SK-N-SH (cell line): ENCODE results near the gene SEL1L2. TPM values are rescaled to one million over a fixed set of nuclear protein-coding genes. Genes with fewer than 3 reads are reported as not detected.

Experiments
- CTCF ChIA-PET: fragments of 300-600, 350-600 bp; formaldehyde crosslinking; extraction: SDS; loops from one replicate; lab custom pipeline; 2021; lab: Yijun Ruan, JAX
- POLR2A ChIA-PET: fragments of 350-600 bp; sonication (Branson Sonifier 250); formaldehyde crosslinking; extraction: SDS; loops from one replicate; lab custom pipeline; 2020; ENCODE audit warnings: antibody characterized with exemption, inconsistent platforms; lab: Yijun Ruan, JAX
- DNase-seq: peaks from one replicate; pipeline ENCODE4 v3.0.0; 2012
- H2AFZ ChIP-seq: fragments of 200-600 bp; sonication (generic); 2 replicates; pipeline ENCODE4 v1.8.1; 2016; ENCODE audit warnings: antibody characterized with exemption, mild to moderate bottlenecking, low read depth
- H3F3A ChIP-seq: fragments of 200-600 bp; sonication (generic); replicated peaks from 2 replicates; pipeline ENCODE3; 2016; ENCODE audit warnings: antibody characterized with exemption, mild to moderate bottlenecking; ENCODE audit not compliant: insufficient read depth
- H3K27ac ChIP-seq, 2 experiments: fragments of 200-500 bp in 1 of 2; fragments of 200-600 bp in 1 of 2; sonication (Bioruptor generic) in 1 of 2; sonication (generic), shearing (Covaris generic) in 1 of 2; 2 replicates each; pipeline versions ENCODE4 v1.5.1 to v1.6.1; 2014 to 2016; ENCODE audit warnings: low read depth in 2 of 2, inconsistent platforms in 1 of 2, low read length in 1 of 2, mild to moderate bottlenecking in 1 of 2, mixed read lengths in 1 of 2
- H3K27me3 ChIP-seq: fragments of 200-600 bp; sonication (generic), shearing (Covaris generic); 2 replicates; pipeline ENCODE4 v1.6.1; 2016; ENCODE audit warnings: mixed run types; ENCODE audit not compliant: insufficient read depth
- H3K36me3 ChIP-seq, 2 experiments: fragments of 200-500 bp in 1 of 2; fragments of 200-600 bp in 1 of 2; sonication (Bioruptor generic) in 1 of 2; sonication (generic) in 1 of 2; replicated peaks in 1 of 2; 2 replicates each; pipeline versions ENCODE3 to v1.5.1; 2014 to 2016; ENCODE audit warnings: low read length in 1 of 2, mild to moderate bottlenecking in 1 of 2; ENCODE audit not compliant: insufficient read depth in 2 of 2, control insufficient read depth in 1 of 2
- H3K4me1 ChIP-seq, 2 experiments: fragments of 200-500 bp in 1 of 2; fragments of 200-600 bp in 1 of 2; sonication (Bioruptor generic) in 1 of 2; sonication (generic), shearing (Covaris generic) in 1 of 2; 2 replicates each; pipeline versions ENCODE4 v1.5.1 to v1.6.1; 2014 to 2016; ENCODE audit warnings: low read depth in 1 of 2, low read length in 1 of 2, mixed run types in 1 of 2; ENCODE audit not compliant: insufficient read depth in 2 of 2, control insufficient read depth in 1 of 2
- H3K4me2 ChIP-seq: fragments of 200-600 bp; sonication (generic), shearing (Covaris generic); 2 replicates; pipeline ENCODE4 v1.6.1; 2017; ENCODE audit warnings: mixed run types
- H3K4me3 ChIP-seq, 2 experiments: fragments of 200-500 bp in 1 of 2; fragments of 200-600 bp in 1 of 2; sonication (Bioruptor generic) in 1 of 2; sonication (generic), shearing (Covaris generic) in 1 of 2; 2 replicates each; pipeline versions ENCODE4 v1.5.1 to v1.8.1; 2014 to 2016; ENCODE audit warnings: low read depth in 2 of 2, inconsistent platforms in 1 of 2, low read length in 1 of 2, mild to moderate bottlenecking in 1 of 2, mixed read lengths in 1 of 2, moderate library complexity in 1 of 2
- H3K79me2 ChIP-seq: fragments of 200-600 bp; sonication (generic); 2 replicates; pipeline ENCODE4 v1.8.1; 2017; ENCODE audit warnings: mild to moderate bottlenecking; ENCODE audit not compliant: insufficient read depth
- H3K9ac ChIP-seq: fragments of 200-600 bp; sonication (generic); 2 replicates; pipeline ENCODE4 v1.6.1; 2017; ENCODE audit warnings: mixed run types
- H3K9me2 ChIP-seq: fragments of 200-600 bp; sonication (generic); 2 replicates; pipeline ENCODE4 v1.6.1; 2017; ENCODE audit warnings: mixed run types
- H3K9me3 ChIP-seq: fragments of 200-600 bp; sonication (generic); 2 replicates; pipeline ENCODE4 v1.6.1; 2017; ENCODE audit warnings: mixed run types, mild to moderate bottlenecking, moderate library complexity
- H4K20me1 ChIP-seq: fragments of 200-600 bp; sonication (generic); 2 replicates; pipeline ENCODE4 v1.6.1; 2017; ENCODE audit warnings: mild to moderate bottlenecking, mixed run types; ENCODE audit not compliant: insufficient read depth
- ELF1 ChIP-seq: IDR thresholded peaks from 2 replicates; pipeline ENCODE4 v1.4.0; 2012
- EZH2phosphoT487 ChIP-seq: fragments of 200-600 bp; sonication (generic); IDR thresholded peaks from 2 replicates; pipeline ENCODE4 v1.6.1; 2017; ENCODE audit warnings: low read depth, mixed run types, mild to moderate bottlenecking, antibody characterized with exemption, moderate library complexity, borderline replicate concordance
- FOSL2 ChIP-seq: IDR thresholded peaks from 2 replicates; pipeline ENCODE4 v1.4.0; 2012; ENCODE audit warnings: low read depth, mild to moderate bottlenecking, moderate library complexity, borderline replicate concordance
- FOXJ3 ChIP-seq: sonication (generic); formaldehyde crosslinking; IDR thresholded peaks from 2 replicates; pipeline ENCODE4 v1.5.1; 2020; ENCODE audit warnings: mild to moderate bottlenecking, missing genetic modification reagents
- FOXM1 ChIP-seq: IDR thresholded peaks from 2 replicates; pipeline ENCODE4 v1.4.0; 2012; ENCODE audit warnings: low read depth, mild to moderate bottlenecking
- GATA2 ChIP-seq: sonication (generic); formaldehyde crosslinking; IDR thresholded peaks from 2 replicates; pipeline ENCODE4 v1.5.0; 2020; ENCODE audit warnings: mild to moderate bottlenecking, missing genetic modification reagents
- IRF3 ChIP-seq: fragments of 150-350 bp; IDR thresholded peaks from 2 replicates; pipeline ENCODE4 v1.6.1; 2016; ENCODE audit warnings: mild to moderate bottlenecking, low read depth, low read length
- JUND ChIP-seq: IDR thresholded peaks from 2 replicates; pipeline ENCODE4 v1.4.0; 2012
- MEF2A ChIP-seq: IDR thresholded peaks from 2 replicates; pipeline ENCODE4 v1.4.0; 2012; ENCODE audit warnings: low read depth, borderline replicate concordance
- NRF1 ChIP-seq: IDR thresholded peaks from 2 replicates; pipeline ENCODE4 v1.6.1; 2012; ENCODE audit warnings: low read depth, mild to moderate bottlenecking, low read length
- POLR2AphosphoS5 ChIP-seq: IDR thresholded peaks from 2 replicates; pipeline ENCODE4 v1.6.1; 2012; ENCODE audit warnings: low read depth, low read length
- RAD21 ChIP-seq: IDR thresholded peaks from 2 replicates; pipeline ENCODE4 v1.6.1; 2012; ENCODE audit warnings: mild to moderate bottlenecking, low read length
- RFX5 ChIP-seq: IDR thresholded peaks from 2 replicates; pipeline ENCODE4 v1.6.1; 2012; ENCODE audit warnings: mild to moderate bottlenecking, improper control_type of control experiment, low read length
- TAF1 ChIP-seq: IDR thresholded peaks from 2 replicates; pipeline ENCODE4 v1.6.1; 2012; ENCODE audit warnings: low read depth, mild to moderate bottlenecking, low read length, moderate library complexity, borderline replicate concordance
- TEAD4 ChIP-seq: IDR thresholded peaks from 2 replicates; pipeline ENCODE4 v1.4.0; 2012; ENCODE audit warnings: mild to moderate bottlenecking, borderline replicate concordance; ENCODE audit not compliant: insufficient read depth
- USF2 ChIP-seq: fragments of 150-350 bp; IDR thresholded peaks from 2 replicates; pipeline ENCODE4 v1.6.1; 2017; ENCODE audit warnings: antibody characterized with exemption, low read length, low read depth, borderline replicate concordance
- YY1 ChIP-seq: IDR thresholded peaks from 2 replicates; pipeline ENCODE4 v1.4.0; 2012; ENCODE audit warnings: low read depth, mild to moderate bottlenecking
- WGBS: methylation state at CpG from one replicate; pipeline ENCODE4 v1.1.6; 2017; ENCODE audit warnings: low lambda C conversion rate; 5-methylcytosine and 5-hydroxymethylcytosine counted together
- polyA plus RNA-seq, 3 experiments: library from polyadenylated mRNA; depleted of rRNA; stranded (reverse); fragments of >200 nt; gene quantifications; 2 replicates each; pipeline ENCODE4 v1.2.3, GENCODE V29; 2012
- TF ChIP-seq, protein P1 (sequence below): IDR thresholded peaks from 2 replicates; pipeline ENCODE4 v1.6.1; 2012; ENCODE audit warnings: mild to moderate bottlenecking, low read depth, low read length, moderate library complexity

The SEL1L2 gene
- polyA plus RNA-seq, 1 of the 3 experiments (the other 2 are of a cell fraction) = not detected

GRCh38 chr20:13838664-13839063 lies 151.8 kb downstream of the SEL1L2 start:
- Histone ChIP-seq H3K36me3 (no peaks in the 10 kb centered on the region), H3K4me2 (no peak overlapping the region), H3K4me3 (no peak overlapping the region), H3K27ac (no peak overlapping the region; a peak in 1 of 4 replicates), H3K4me1 (no peaks in the 10 kb centered on the region), H2AFZ (no peak overlapping the region)
- no peak for DNase-seq
- TF ChIP-seq POLR2AphosphoS5 (no peak), FOXJ3 (CRISPR knock-in tag) (no peak), YY1 (no peak), TAF1 (no peak), FOSL2 (no peak), NRF1 (no peak), GATA2 (no peak), RAD21 (no peak), JUND (no peak), IRF3 (no peak), FOXM1 (no peak), TEAD4 (no peak), EZH2phosphoT487 (no peak)
- TF ChIP-seq, protein P1, sequence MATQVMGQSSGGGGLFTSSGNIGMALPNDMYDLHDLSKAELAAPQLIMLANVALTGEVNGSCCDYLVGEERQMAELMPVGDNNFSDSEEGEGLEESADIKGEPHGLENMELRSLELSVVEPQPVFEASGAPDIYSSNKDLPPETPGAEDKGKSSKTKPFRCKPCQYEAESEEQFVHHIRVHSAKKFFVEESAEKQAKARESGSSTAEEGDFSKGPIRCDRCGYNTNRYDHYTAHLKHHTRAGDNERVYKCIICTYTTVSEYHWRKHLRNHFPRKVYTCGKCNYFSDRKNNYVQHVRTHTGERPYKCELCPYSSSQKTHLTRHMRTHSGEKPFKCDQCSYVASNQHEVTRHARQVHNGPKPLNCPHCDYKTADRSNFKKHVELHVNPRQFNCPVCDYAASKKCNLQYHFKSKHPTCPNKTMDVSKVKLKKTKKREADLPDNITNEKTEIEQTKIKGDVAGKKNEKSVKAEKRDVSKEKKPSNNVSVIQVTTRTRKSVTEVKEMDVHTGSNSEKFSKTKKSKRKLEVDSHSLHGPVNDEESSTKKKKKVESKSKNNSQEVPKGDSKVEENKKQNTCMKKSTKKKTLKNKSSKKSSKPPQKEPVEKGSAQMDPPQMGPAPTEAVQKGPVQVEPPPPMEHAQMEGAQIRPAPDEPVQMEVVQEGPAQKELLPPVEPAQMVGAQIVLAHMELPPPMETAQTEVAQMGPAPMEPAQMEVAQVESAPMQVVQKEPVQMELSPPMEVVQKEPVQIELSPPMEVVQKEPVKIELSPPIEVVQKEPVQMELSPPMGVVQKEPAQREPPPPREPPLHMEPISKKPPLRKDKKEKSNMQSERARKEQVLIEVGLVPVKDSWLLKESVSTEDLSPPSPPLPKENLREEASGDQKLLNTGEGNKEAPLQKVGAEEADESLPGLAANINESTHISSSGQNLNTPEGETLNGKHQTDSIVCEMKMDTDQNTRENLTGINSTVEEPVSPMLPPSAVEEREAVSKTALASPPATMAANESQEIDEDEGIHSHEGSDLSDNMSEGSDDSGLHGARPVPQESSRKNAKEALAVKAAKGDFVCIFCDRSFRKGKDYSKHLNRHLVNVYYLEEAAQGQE = no peak
- TF ChIP-seq, all 33 proteins: peak for 0
- 40% methylated on average over 7 of the region's 7 CpGs for WGBS
- no peaks in the 10 kb centered on the region for H3K79me2 ChIP-seq
- H3K9me2 ChIP-seq = no peaks in the 10 kb centered on the region
- no peaks in the 10 kb centered on the region for H3K27me3 ChIP-seq
- no peak overlapping the region for H3K9ac ChIP-seq
- ChIA-PET POLR2A (no interaction called here), CTCF (no interaction called here)
- no peaks in the 10 kb centered on the region for H3F3A ChIP-seq
- no peaks in the 10 kb centered on the region for H4K20me1 ChIP-seq
- no peaks in the 10 kb centered on the region for H3K9me3 ChIP-seq

GRCh38 chr20:13831476-13831875 lies 158.9 kb downstream of the SEL1L2 start:
- no peak for TF ChIP-seq RFX5
- TF ChIP-seq FOXM1 = no peak
- TF ChIP-seq MEF2A = no peak
- no peak for TF ChIP-seq JUND
- no peak for TF ChIP-seq ELF1
- no peak for TF ChIP-seq USF2
- TF ChIP-seq FOSL2 = no peak
- TF ChIP-seq TEAD4 = no peak
- 62% methylated on average over 3 of the region's 3 CpGs for WGBS
- H3K4me1 ChIP-seq = no peaks in the 10 kb centered on the region
- POLR2A ChIA-PET = no interaction called here
- no peaks in the 10 kb centered on the region for H3K9me2 ChIP-seq
- no peak overlapping the region for H3K27ac ChIP-seq
- H3K9me3 ChIP-seq = no peaks in the 10 kb centered on the region
- no peaks in the 10 kb centered on the region for H3F3A ChIP-seq
- H3K27me3 ChIP-seq = no peaks in the 10 kb centered on the region
- no peak for DNase-seq
- no peaks in the 10 kb centered on the region for H4K20me1 ChIP-seq
- CTCF ChIA-PET = no interaction called here
- H2AFZ ChIP-seq = no peak overlapping the region
- no peaks in the 10 kb centered on the region for H3K36me3 ChIP-seq
- H3K4me2 ChIP-seq = no peak overlapping the region
- H3K4me3 ChIP-seq = no peak overlapping the region
- no peak overlapping the region for H3K9ac ChIP-seq
- no peaks in the 10 kb centered on the region for H3K79me2 ChIP-seq
